NCI-H2196 (cell line): ENCODE measurements around the gene CAPN7.
"Not testable (repeated sequence)": the region's sequence is repeated elsewhere in the genome, so short reads cannot be mapped to it uniquely, and the experiment has no call there.

Source experiments
- DNase-seq: peaks from one replicate; lab custom pipeline; 2025; ENCODE audit not compliant: unreplicated experiment; lab: John Stamatoyannopoulos, UW

CAPN7 gene

GRCh38 chr3:15205934-15206661 is at the start of gene CAPN7:
TSS of gene CAPN7 (plus strand) at chr3:15206246. CDS start at chr3:15206496, 250 bp downstream.
- no peak for DNase-seq

GRCh38 chr3:15157441-15157840 is 48.6 kb upstream of the CAPN7 start:
- DNase-seq = no peak

- DNase-seq = no peak
These were observed 46.4 kb upstream of the CAPN7 start for GRCh38 chr3:15159501-15160136.

- DNase-seq = no peak
These were observed 45.4 kb upstream of the CAPN7 start for GRCh38 chr3:15160662-15161061.

- DNase-seq = no peak
These were observed 44.9 kb upstream of the CAPN7 start for GRCh38 chr3:15161133-15161532.

- DNase-seq = not testable (repeated sequence)
These were observed 42.4 kb upstream of the CAPN7 start for GRCh38 chr3:15163656-15164055.

- DNase-seq = no peak
These were observed 41.7 kb upstream of the CAPN7 start for GRCh38 chr3:15164340-15164739.

- DNase-seq = no peak
These were observed 41.0 kb upstream of the CAPN7 start for GRCh38 chr3:15165061-15165460.

GRCh38 chr3:15166391-15166790 is 39.7 kb upstream of the CAPN7 start:
- DNase-seq = not testable (repeated sequence)

- DNase-seq = no peak
These were observed 35.0 kb upstream of the CAPN7 start for GRCh38 chr3:15171096-15171495.

- no peak for DNase-seq
These were observed 33.2 kb upstream of the CAPN7 start for GRCh38 chr3:15172806-15173205.

- DNase-seq = no peak
These were observed 31.1 kb upstream of the CAPN7 start for GRCh38 chr3:15174953-15175352.

GRCh38 chr3:15175605-15176004 is 30.4 kb upstream of the CAPN7 start:
- DNase-seq = no peak

- DNase-seq = no peak
These were observed 25.9 kb upstream of the CAPN7 start for GRCh38 chr3:15180042-15180611.

GRCh38 chr3:15181511-15181910 is 24.5 kb upstream of the CAPN7 start:
- DNase-seq = no peak

GRCh38 chr3:15181963-15182362 is 24.1 kb upstream of the CAPN7 start:
- no peak for DNase-seq

- no peak for DNase-seq
These were observed 23.0 kb upstream of the CAPN7 start for GRCh38 chr3:15183011-15183410.

GRCh38 chr3:15185404-15185803 is 20.6 kb upstream of the CAPN7 start:
- no peak for DNase-seq

GRCh38 chr3:15186101-15186476 is 20.0 kb upstream of the CAPN7 start:
- no peak for DNase-seq

- DNase-seq = not testable (repeated sequence)
These were observed 19.4 kb upstream of the CAPN7 start for GRCh38 chr3:15186477-15187164.

- no peak for DNase-seq
These were observed 8.6 kb upstream of the CAPN7 start for GRCh38 chr3:15197340-15198029.
